Muscle of leg (tissue), 16 donors: Measurements from ENCODE around the gene OR10G2. TPM values are rescaled to one million over a fixed set of nuclear protein-coding genes. Genes with fewer than 3 reads are reported as not detected.

ENCODE experiments used
- DNase-seq: peaks from one replicate; pipeline ENCODE4 v3.0.0; 2013
- H3K27ac ChIP-seq: one replicate; pipeline ENCODE4 v1.5.1; 2013; ENCODE audit warnings: mild to moderate bottlenecking, low read length, control low read depth
- H3K27me3 ChIP-seq: one replicate; pipeline ENCODE4 v1.6.1; 2013; ENCODE audit warnings: low read length; ENCODE audit not compliant: control insufficient read depth, insufficient read depth
- H3K36me3 ChIP-seq: one replicate; pipeline ENCODE4 v1.6.1; 2013; ENCODE audit warnings: low read length; ENCODE audit not compliant: control insufficient read depth, insufficient read depth
- H3K4me1 ChIP-seq: one replicate; pipeline ENCODE4 v1.6.1; 2013; ENCODE audit warnings: low read length; ENCODE audit not compliant: control insufficient read depth, insufficient read depth
- H3K4me3 ChIP-seq: one replicate; pipeline ENCODE4 v1.5.1; 2013; ENCODE audit warnings: low read length, control low read depth
- H3K9me3 ChIP-seq: replicated peaks from 2 replicates; pipeline ENCODE4 v1.6.1; 2013; ENCODE audit warnings: low read depth, low read length; ENCODE audit not compliant: control insufficient read depth
- WGBS: methylation state at CpG from one replicate; pipeline ENCODE4 v1.1.5; 2013; ENCODE audit warnings: missing lambda C conversion rate; ENCODE audit not compliant: insufficient coverage; 5-methylcytosine and 5-hydroxymethylcytosine counted together
- long read RNA-seq, 11 donors: transcript quantifications; one replicate each; lab custom pipeline, GENCODE V29; 2026
- polyA plus RNA-seq, 8 donors: library from polyadenylated mRNA; unstranded; fragments of 120-200 nt; gene quantifications; one replicate each; pipeline versions ENCODE4 v1.2.1 to v1.2.3, GENCODE V29; 2013; ENCODE audit warnings: inconsistent platforms in 1 of 8, low replicate concordance in 1 of 8; ENCODE audit not compliant: insufficient read length in 8 of 8, insufficient read depth in 1 of 8
- total RNA-seq: library from RNA; stranded (reverse); fragments of 120-200 nt; gene quantifications from one replicate; pipeline ENCODE4 v1.2.4, GENCODE V29; 2013

Gene OR10G2
- total RNA-seq (not detected), polyA plus RNA-seq (not detected)
- long read RNA-seq, donor 1 = 0 reads
- long read RNA-seq, donor 2 = 0 reads
- long read RNA-seq, donor 3 = 0 reads
- long read RNA-seq, donor 4 = 0 reads
- long read RNA-seq, donor 5 = 0 reads
- long read RNA-seq, donor 6 = 0 reads
- long read RNA-seq, donor 7 = 0 reads
- long read RNA-seq, donor 8 = 0 reads
- long read RNA-seq, donor 9 = 0 reads
- long read RNA-seq, donor 10 = 0 reads
- long read RNA-seq, donor 11 = 0 reads

DNA sequence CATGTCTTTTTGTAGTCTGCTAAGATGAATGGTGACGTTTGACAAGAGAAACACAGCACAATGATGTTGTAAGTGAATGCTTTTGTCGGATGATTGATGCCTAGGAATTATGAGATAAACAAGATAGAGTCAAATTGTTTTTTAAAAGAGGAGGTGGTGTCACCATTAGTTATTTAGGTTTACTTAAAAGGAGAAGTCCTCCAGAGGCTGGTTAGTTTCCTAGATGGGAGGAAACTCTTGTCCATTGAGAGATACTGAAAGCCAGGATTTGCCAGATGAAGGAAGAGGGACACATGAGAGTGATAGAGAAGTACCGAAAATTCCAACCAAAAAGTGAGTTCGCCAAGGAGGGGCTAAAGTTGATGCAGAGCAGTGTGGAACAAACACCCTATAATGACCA lies at the start of gene OR10G2:
Gene OR10G2 (minus strand): TSS at position 101 of the 400 bp plus-strand sequence. CDS start 98 bp downstream, at position 3.
- Histone ChIP-seq H3K27ac (no peak within 1 kb of the TSS), H3K27me3 (no peaks in the 10 kb centered on the region), H3K4me3 (no peak within 1 kb of the TSS), H3K9me3 (no peaks in the 10 kb centered on the region), H3K36me3 (no peaks in the 10 kb centered on the region), H3K4me1 (no peaks in the 10 kb centered on the region)
- WGBS = 77% methylated on average over 2 of the region's 4 CpGs
- DNase-seq = no peak

DNA sequence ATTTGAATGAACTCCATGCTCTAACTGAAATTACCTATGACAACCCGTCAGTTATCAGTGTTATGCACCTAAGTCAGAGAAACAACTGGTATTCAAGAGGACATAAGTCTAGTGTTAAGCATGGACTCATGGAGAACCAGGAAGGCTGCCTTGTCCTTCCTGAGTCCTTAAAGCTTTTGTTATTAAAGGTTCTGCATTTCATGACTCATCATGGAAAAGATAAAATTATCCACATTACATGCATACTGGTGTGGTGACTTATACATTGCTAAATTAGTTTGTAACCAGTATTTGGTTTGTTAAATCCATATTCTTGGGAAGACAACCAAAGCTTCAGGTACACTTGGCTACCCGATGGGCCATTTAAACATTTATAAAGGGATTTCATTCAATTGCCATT lies 45.3 kb upstream of the OR10G2 start:
- Histone ChIP-seq H3K36me3 (no peaks in the 10 kb centered on the region), H3K27me3 (no peaks in the 10 kb centered on the region), H3K4me3 (no peak overlapping the region), H3K27ac (no peak overlapping the region), H3K9me3 (peaks cover 4% of the 10 kb centered on the region), H3K4me1 (no peaks in the 10 kb centered on the region)
- no peak for DNase-seq
- WGBS = no CpG with 5 or more reads among the region's 2 CpGs

DNA sequence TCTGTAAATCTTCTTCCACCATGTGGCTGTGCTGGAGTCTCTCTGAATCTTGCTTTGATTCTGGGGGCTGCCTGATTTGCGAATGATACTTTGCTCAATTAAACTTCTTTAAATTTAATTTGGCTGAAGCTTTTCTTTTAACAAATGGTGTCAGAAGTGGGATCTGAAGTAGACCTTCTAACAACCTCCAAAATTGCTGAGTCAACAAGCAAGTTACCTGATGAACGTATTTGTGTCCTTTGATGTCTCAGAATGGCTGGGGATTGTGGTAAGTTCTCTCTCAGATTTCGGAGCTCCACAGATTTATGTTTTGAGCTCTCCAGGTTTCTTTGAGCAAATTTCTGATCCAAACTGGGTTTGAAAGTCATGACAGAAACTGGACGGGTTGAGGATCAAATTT lies 40.8 kb upstream of the OR10G2 start:
- DNase-seq = no peak
- Histone ChIP-seq H3K27me3 (no peaks in the 10 kb centered on the region), H3K27ac (no peak overlapping the region), H3K36me3 (no peaks in the 10 kb centered on the region), H3K4me1 (no peaks in the 10 kb centered on the region), H3K4me3 (no peak overlapping the region), H3K9me3 (peaks cover 4% of the 10 kb centered on the region)
- no CpG with 5 or more reads among the region's 4 CpGs for WGBS

GRCh38 chr14:21673718-21674117 lies 39.0 kb upstream of the OR10G2 start, which contains the start of gene OR4E1:
TSS of gene OR4E1 (minus strand) at chr14:21673818. CDS start at chr14:21670935, 2,883 bp downstream.
- no peaks in the 10 kb centered on the region for H3K36me3 ChIP-seq
- H3K27ac ChIP-seq = no peak within 1 kb of the TSS
- WGBS = no CpG with 5 or more reads among the region's 1 CpG
- H3K4me1 ChIP-seq = no peaks in the 10 kb centered on the region
- no peak within 1 kb of the TSS for H3K4me3 ChIP-seq
- H3K27me3 ChIP-seq = no peaks in the 10 kb centered on the region
- no peak for DNase-seq
- peaks cover 4% of the 10 kb centered on the region for H3K9me3 ChIP-seq

DNA sequence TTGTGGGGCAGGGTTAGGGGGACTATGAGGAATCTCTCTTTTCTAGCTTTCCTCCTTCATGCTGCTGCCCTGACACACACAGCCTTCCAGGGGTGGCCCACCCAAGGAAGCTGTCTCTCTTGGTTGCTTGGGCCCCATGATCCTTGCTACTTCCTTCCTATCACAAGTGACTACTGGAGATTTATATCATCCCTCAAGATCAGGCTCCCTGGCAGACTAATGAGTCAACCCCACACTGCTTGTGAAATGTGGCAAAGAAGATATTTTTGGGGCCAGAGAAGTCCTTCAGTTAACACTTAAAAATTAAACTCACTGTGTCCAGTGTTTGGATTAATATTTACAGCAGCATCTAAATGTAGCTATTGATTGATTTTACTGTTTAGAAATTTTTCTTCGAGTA lies 37.4 kb upstream of the OR10G2 start:
- H3K27me3 ChIP-seq = no peaks in the 10 kb centered on the region
- no peak for DNase-seq
- 100% methylated on average over 1 of the region's 1 CpG for WGBS

GRCh38 chr14:21671371-21671770 lies 36.6 kb upstream of the OR10G2 start:
- Histone ChIP-seq H3K9me3 (peaks cover 4% of the 10 kb centered on the region), H3K27me3 (no peaks in the 10 kb centered on the region), H3K36me3 (no peaks in the 10 kb centered on the region), H3K4me1 (no peaks in the 10 kb centered on the region), H3K4me3 (no peak overlapping the region), H3K27ac (no peak overlapping the region)
- no CpG with 5 or more reads among the region's 2 CpGs for WGBS
- DNase-seq = no peak

More for the DNA sequence above, 37.4 kb upstream of the OR10G2 start:
- no peaks in the 10 kb centered on the region for H3K4me1 ChIP-seq
- H3K36me3 ChIP-seq = no peaks in the 10 kb centered on the region
- H3K27ac ChIP-seq = no peak overlapping the region
- peaks cover 4% of the 10 kb centered on the region for H3K9me3 ChIP-seq
- no peak overlapping the region for H3K4me3 ChIP-seq

DNA sequence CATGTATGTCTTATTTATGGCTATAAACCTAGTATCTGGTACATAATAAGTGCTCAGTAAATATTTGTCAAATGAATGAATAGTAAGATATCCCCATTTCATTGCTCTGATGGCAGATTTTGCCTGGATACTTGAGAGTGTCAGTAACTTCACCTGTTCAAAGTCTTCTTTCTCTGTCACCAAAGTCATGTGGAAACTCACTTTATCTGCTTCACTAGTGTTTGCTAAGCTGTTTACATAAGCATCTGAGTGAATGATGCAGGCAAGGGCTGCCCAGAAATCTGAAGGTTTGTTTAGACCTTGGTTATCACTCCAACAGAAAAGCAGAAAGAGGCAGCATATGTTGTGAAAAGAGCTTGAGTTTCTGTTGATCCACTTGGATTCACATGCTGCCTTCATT lies 34.5 kb upstream of the OR10G2 start:
- Histone ChIP-seq H3K27me3 (no peaks in the 10 kb centered on the region), H3K4me3 (no peak overlapping the region), H3K4me1 (no peaks in the 10 kb centered on the region), H3K27ac (no peak overlapping the region), H3K9me3 (no peaks in the 10 kb centered on the region), H3K36me3 (no peaks in the 10 kb centered on the region)
- DNase-seq = no peak

DNA sequence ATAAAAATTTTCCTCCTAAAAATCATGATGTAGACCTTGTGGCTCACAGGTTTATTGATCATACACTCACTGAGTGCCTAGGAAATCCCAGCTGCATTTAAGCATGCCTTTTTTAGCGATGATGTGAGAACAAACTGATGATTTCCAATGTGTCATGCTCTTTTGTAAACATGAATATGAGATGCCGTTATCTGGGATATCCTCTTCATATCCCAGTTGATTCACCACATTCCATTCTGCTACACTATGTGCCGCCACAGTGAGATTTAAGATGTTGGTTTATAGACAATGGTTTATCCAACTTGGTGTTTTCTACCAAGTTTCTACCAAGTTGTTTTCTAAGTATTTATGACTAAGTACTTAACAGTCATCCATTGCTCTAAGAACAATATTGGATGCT lies 33.6 kb upstream of the OR10G2 start:
- no CpG with 5 or more reads among the region's 3 CpGs for WGBS
- no peaks in the 10 kb centered on the region for H3K27me3 ChIP-seq
- no peak overlapping the region for H3K4me3 ChIP-seq
- no peaks in the 10 kb centered on the region for H3K4me1 ChIP-seq
- no peak for DNase-seq
- H3K27ac ChIP-seq = no peak overlapping the region
- no peaks in the 10 kb centered on the region for H3K9me3 ChIP-seq
- H3K36me3 ChIP-seq = no peaks in the 10 kb centered on the region

DNA sequence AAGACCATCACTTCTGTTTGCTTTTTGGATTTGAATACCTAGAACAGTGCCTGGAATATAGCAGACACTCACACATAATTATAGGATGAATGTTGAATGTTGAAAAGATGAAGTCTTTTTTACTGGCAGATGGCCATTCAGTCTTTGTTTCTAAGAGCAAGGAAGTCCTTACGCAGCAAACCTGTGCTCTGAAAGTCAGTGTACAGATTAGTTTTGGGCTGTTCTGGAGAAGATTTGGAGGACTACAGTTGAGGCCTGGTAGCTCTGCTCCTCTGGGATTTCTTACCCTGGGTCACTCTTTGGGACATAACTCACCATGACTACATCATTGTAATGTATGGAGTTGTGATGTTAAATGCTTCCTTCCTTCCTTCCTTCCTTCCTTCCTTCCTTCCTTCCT lies 22.2 kb upstream of the OR10G2 start:
- Histone ChIP-seq H3K36me3 (no peaks in the 10 kb centered on the region), H3K4me3 (no peak overlapping the region), H3K27me3 (no peaks in the 10 kb centered on the region), H3K27ac (no peak overlapping the region), H3K4me1 (no peaks in the 10 kb centered on the region), H3K9me3 (no peaks in the 10 kb centered on the region)
- 100% methylated on average over 1 of the region's 1 CpG for WGBS
- no peak for DNase-seq

- Histone ChIP-seq H3K4me1 (no peaks in the 10 kb centered on the region), H3K36me3 (no peaks in the 10 kb centered on the region), H3K27me3 (no peaks in the 10 kb centered on the region), H3K4me3 (no peak overlapping the region), H3K9me3 (no peaks in the 10 kb centered on the region), H3K27ac (no peak overlapping the region)
- no peak for DNase-seq
- WGBS = no CpG with 5 or more reads among the region's 5 CpGs
These were observed 19.5 kb upstream of the OR10G2 start for GRCh38 chr14:21654215-21654614.
